Ectodermal cell (in vitro differentiated cells): ENCODE results near the gene BGLAP.

ENCODE experiments used
- H3K27ac ChIP-seq: 2 replicates; pipeline ENCODE4 v1.7.0; 2013; ENCODE audit warnings: mild to moderate bottlenecking, low read depth, low read length; ENCODE audit not compliant: insufficient read depth, poor library complexity, severe bottlenecking
- H3K27me3 ChIP-seq: 2 replicates; pipeline ENCODE4 v1.7.0; 2013; ENCODE audit warnings: mild to moderate bottlenecking, low read length; ENCODE audit not compliant: insufficient read depth, control insufficient read depth, poor library complexity, severe bottlenecking
- H3K36me3 ChIP-seq: one replicate; pipeline ENCODE4 v1.7.0; 2013; ENCODE audit warnings: low read length; ENCODE audit not compliant: control insufficient read depth, insufficient read depth
- H3K4me1 ChIP-seq: one replicate; pipeline ENCODE4 v1.7.0; 2013; ENCODE audit warnings: low read length; ENCODE audit not compliant: control insufficient read depth, insufficient read depth
- H3K4me3 ChIP-seq: 2 replicates; pipeline ENCODE4 v1.7.0; 2013; ENCODE audit warnings: low read depth, low read length, control low read depth; ENCODE audit not compliant: insufficient read depth
- H3K9me3 ChIP-seq: 2 replicates; pipeline ENCODE4 v1.7.0; 2013; ENCODE audit warnings: mild to moderate bottlenecking, low read length, moderate library complexity; ENCODE audit not compliant: control insufficient read depth
- WGBS, 2 experiments: methylation state at CpG; one replicate each; pipeline ENCODE4 v1.1.7; 2013; ENCODE audit warnings: missing lambda C conversion rate in 2 of 2; 5-methylcytosine and 5-hydroxymethylcytosine counted together

BGLAP gene

DNA sequence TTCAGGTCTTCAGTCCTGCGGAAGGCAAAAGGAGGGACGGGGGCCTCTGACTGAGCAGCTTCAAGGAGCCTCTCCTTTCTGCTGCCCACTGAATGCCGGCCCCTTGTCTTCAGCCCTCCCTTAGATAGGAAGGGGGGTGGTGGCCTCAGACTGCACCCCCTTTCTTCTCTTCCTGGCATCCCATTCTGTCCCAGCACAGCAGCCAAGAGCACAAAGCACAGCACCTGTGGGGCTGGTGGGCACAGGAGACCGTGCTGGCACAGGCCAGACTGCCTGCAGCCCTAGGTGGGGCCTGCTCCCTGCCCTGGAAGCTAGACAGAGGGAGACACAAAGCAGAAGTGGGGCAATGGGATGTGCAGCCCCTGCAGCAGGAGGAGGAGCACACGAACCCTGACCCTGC is 7.6 kb downstream of the BGLAP start:
- Histone ChIP-seq H3K4me1 (peaks cover 15% of the 10 kb centered on the region), H3K9me3 (no peaks in the 10 kb centered on the region), H3K27ac (no peak overlapping the region), H3K27me3 (peaks cover 11% of the 10 kb centered on the region), H3K36me3 (peaks cover 40% of the 10 kb centered on the region), H3K4me3 (no peak overlapping the region)
- WGBS, 2 experiments = 92 to 95% methylated on average over 5 of the region's 5 CpGs

GRCh38 chr1:156251527-156251926 is 9.5 kb downstream of the BGLAP start:
- 97 to 98% methylated on average over 3 of the region's 3 CpGs for WGBS, 2 experiments
- Histone ChIP-seq H3K27me3 (no peaks in the 10 kb centered on the region), H3K4me1 (peaks cover 15% of the 10 kb centered on the region), H3K27ac (no peak overlapping the region), H3K36me3 (peaks cover 45% of the 10 kb centered on the region), H3K4me3 (no peak overlapping the region), H3K9me3 (no peaks in the 10 kb centered on the region)

GRCh38 chr1:156253634-156254033 is 11.7 kb downstream of the BGLAP start:
- 95 to 97% methylated on average over 3 of the region's 3 CpGs for WGBS, 2 experiments
- H3K27ac ChIP-seq = no peak overlapping the region

DNA sequence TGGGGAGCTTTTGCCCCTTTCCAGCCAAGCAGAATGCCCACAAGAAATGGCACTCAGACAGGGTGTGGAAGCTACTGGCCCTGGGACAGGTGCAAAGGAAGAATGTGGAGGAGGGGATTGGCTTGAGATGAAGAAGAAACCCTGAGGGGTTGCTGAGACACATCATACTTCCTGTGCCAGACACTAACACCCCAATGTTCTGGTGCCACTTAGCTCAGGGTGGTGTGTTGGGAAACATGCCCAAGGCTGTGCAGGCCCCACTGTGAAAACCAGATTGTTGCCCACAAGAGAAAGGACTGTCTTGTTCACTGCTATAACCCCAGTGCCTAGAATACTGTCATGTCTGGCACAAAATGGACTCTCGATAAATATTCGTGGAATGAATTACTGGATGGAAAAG is 15.7 kb downstream of the BGLAP start:
- Histone ChIP-seq H3K4me3 (no peak overlapping the region), H3K27ac (no peak overlapping the region), H3K36me3 (peaks cover 58% of the 10 kb centered on the region), H3K9me3 (no peaks in the 10 kb centered on the region), H3K4me1 (no peaks in the 10 kb centered on the region), H3K27me3 (no peaks in the 10 kb centered on the region)
- WGBS, 2 experiments = 96 to 98% methylated on average over 2 of the region's 2 CpGs

More at GRCh38 chr1:156253634-156254033, 11.7 kb downstream of the BGLAP start:
- peaks cover 57% of the 10 kb centered on the region for H3K36me3 ChIP-seq
- H3K4me1 ChIP-seq = no peaks in the 10 kb centered on the region
- no peaks in the 10 kb centered on the region for H3K27me3 ChIP-seq
- no peak overlapping the region for H3K4me3 ChIP-seq
- no peaks in the 10 kb centered on the region for H3K9me3 ChIP-seq

DNA sequence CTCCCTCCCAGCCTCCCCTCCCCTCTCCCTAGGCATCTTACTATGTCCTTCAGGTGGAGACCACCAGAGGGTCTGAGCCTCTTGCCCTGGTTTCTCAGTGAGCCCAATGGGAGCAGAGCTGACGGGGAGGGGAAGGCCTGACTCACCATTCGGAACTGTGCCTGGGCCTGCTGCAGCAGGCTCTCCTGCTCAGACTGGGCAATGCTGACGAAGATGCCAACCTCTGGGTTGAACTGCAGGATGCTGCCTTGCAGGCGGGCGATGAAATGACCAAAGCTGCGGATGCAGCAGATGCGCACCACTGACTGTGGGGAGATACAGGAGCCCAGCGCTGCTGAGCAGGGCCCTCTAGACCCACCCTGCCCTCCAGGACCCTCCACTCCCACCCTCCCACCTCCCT is 16.9 kb downstream of the BGLAP start:
- no peak overlapping the region for H3K4me3 ChIP-seq
- WGBS, 2 experiments = 95% methylated on average over 8 of the region's 8 CpGs
- H3K27me3 ChIP-seq = no peaks in the 10 kb centered on the region
- H3K27ac ChIP-seq = no peak overlapping the region
- no peaks in the 10 kb centered on the region for H3K4me1 ChIP-seq
- H3K36me3 ChIP-seq = peaks cover 56% of the 10 kb centered on the region
- no peaks in the 10 kb centered on the region for H3K9me3 ChIP-seq

GRCh38 chr1:156259805-156260204 is 17.8 kb downstream of the BGLAP start:
- H3K27ac ChIP-seq = no peak overlapping the region

DNA sequence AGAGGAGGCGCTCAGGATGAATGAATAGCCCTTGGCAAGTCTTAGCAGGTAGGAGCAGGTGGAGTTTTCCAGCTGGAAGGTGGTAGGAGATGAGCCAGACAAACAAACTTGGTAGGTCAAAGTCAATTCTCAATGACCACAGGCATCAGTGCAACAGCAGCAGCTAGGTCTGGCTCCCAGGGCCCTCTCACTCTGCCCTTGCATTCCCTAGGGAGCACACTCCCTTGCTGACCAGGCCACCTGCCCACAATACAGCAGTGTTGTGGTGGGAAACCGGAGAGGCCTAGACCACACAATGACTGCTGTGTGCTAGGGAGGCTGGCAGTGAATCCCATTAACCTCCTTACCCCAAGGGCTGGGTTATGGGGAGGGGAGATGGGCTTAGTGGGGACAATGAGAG is 18.9 kb downstream of the BGLAP start:
- Histone ChIP-seq H3K27me3 (no peaks in the 10 kb centered on the region), H3K4me3 (no peak overlapping the region), H3K27ac (no peak overlapping the region), H3K36me3 (peaks cover 63% of the 10 kb centered on the region), H3K9me3 (no peaks in the 10 kb centered on the region), H3K4me1 (no peaks in the 10 kb centered on the region)
- 93 to 98% methylated on average over 2 of the region's 2 CpGs for WGBS, 2 experiments

More at GRCh38 chr1:156259805-156260204, 17.8 kb downstream of the BGLAP start:
- H3K4me3 ChIP-seq = no peak overlapping the region
- no peaks in the 10 kb centered on the region for H3K27me3 ChIP-seq
- peaks cover 57% of the 10 kb centered on the region for H3K36me3 ChIP-seq
- 93 to 98% methylated on average over 3 of the region's 3 CpGs for WGBS, 2 experiments
- H3K4me1 ChIP-seq = no peaks in the 10 kb centered on the region
- no peaks in the 10 kb centered on the region for H3K9me3 ChIP-seq

DNA sequence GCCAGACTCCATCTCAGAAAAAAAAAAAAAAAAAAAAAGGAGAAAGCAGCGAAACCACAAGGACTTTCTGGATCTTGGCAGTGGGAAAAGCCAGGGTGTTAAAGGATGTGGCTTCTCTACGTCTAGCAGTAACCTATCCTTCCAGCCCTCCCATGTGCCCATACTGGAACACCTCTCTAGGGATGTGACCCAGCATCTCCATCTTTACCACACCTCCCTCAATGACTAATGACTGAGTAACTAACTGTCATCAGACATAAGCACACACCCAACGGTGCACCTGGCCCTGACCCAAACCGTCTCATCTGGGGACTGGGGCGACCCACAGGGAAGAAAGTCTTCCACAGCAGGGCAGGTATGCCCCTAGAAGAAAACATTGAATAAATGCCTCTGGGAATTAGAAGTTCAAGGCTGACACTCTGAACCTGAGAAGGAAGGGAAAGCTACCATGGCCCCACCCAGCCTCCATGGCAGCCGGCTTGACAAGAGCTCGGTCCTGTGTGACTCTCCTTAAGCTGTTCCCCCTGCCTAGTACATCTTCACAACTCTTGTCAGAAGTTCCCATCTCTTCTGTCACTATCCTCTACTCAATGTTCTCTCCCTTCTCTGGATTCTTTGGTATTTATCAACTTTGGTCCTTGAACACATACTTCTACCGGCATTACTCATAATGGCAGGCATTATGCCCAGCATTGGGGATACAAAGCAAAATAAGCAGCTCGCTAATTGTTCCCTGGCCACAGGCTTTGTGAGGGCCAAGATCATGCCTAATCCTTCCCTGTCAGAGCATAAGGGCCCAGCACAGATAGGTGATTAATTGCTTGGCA is 20.7 kb downstream of the BGLAP start:
- Histone ChIP-seq H3K36me3 (peaks cover 71% of the 10 kb centered on the region), H3K9me3 (no peaks in the 10 kb centered on the region), H3K27me3 (no peaks in the 10 kb centered on the region), H3K27ac (no peak overlapping the region), H3K4me1 (no peaks in the 10 kb centered on the region), H3K4me3 (no peak overlapping the region)
- 92 to 95% methylated on average over 9 of the region's 9 CpGs for WGBS, 2 experiments

DNA sequence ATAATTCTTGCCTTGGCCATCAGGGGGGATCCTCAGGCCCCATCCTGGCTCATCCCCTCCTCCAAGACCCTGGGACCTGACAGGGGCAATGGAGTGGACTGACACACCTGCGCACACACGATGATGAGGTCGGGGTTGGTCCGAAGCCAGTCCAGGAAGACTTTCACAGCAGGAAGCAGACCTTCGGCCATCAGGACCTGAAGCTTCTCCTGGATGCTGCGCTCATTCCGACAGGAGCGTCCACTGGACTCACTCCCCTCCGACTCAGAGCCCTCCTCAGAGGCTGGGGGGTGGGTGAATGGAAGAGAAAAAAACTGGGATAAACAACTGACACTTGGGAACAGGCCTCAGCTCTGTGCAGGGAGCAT is 21.3 kb downstream of the BGLAP start:
- Histone ChIP-seq H3K4me1 (no peaks in the 10 kb centered on the region), H3K27ac (no peak overlapping the region), H3K4me3 (no peak overlapping the region), H3K36me3 (peaks cover 71% of the 10 kb centered on the region), H3K9me3 (no peaks in the 10 kb centered on the region), H3K27me3 (no peaks in the 10 kb centered on the region)
- 95 to 98% methylated on average over 9 of the region's 9 CpGs for WGBS, 2 experiments

GRCh38 chr1:156266051-156266450 is 24.1 kb downstream of the BGLAP start:
- H3K4me1 ChIP-seq = no peaks in the 10 kb centered on the region
- H3K27ac ChIP-seq = no peak overlapping the region
- WGBS, 2 experiments = 94 to 96% methylated on average over 13 of the region's 13 CpGs
- H3K4me3 ChIP-seq = no peak overlapping the region
- no peaks in the 10 kb centered on the region for H3K9me3 ChIP-seq
- H3K36me3 ChIP-seq = peaks cover 56% of the 10 kb centered on the region
- H3K27me3 ChIP-seq = no peaks in the 10 kb centered on the region
